EH (cell line): ENCODE data around the gene TEAD1.

Source experiments
- DNase-seq: peaks from one replicate; pipeline ENCODE4 v3.0.0-alpha.2; 2015; ENCODE audit warnings: low read depth

TEAD1 gene

GRCh38 chr11:12686246-12687060, 12.2 kb downstream of the TEAD1 start:
- peak; percentile 43 for DNase-seq

GRCh38 chr11:12687216-12687623, 13.0 kb downstream of the TEAD1 start:
- no peak for DNase-seq

- DNase-seq: no peak
Measured at GRCh38 chr11:12687740-12688139, 13.5 kb downstream of the TEAD1 start.

GRCh38 chr11:12689029-12689755, 15.0 kb downstream of the TEAD1 start:
- DNase-seq: peak; percentile 63

GRCh38 chr11:12690663-12691062, 16.4 kb downstream of the TEAD1 start:
- no peak for DNase-seq

GRCh38 chr11:12691473-12691872, 17.3 kb downstream of the TEAD1 start:
- DNase-seq: peak; percentile 84

GRCh38 chr11:12692229-12693075, 18.2 kb downstream of the TEAD1 start:
- DNase-seq: peak; percentile 95

GRCh38 chr11:12693094-12693478, 18.9 kb downstream of the TEAD1 start:
- DNase-seq: no peak

- peak; percentile 99 for DNase-seq
Measured at GRCh38 chr11:12693479-12694182, 19.4 kb downstream of the TEAD1 start.

GRCh38 chr11:12694183-12694531, 19.9 kb downstream of the TEAD1 start:
- DNase-seq: no peak

- no peak for DNase-seq
Measured at GRCh38 chr11:12695221-12695794, 21.1 kb downstream of the TEAD1 start.

GRCh38 chr11:12695873-12696272, 21.7 kb downstream of the TEAD1 start:
- DNase-seq: peak; percentile 26

- DNase-seq: no peak
Measured at GRCh38 chr11:12696911-12697581, 22.8 kb downstream of the TEAD1 start.

- no peak for DNase-seq
Measured at GRCh38 chr11:12698048-12698447, 23.8 kb downstream of the TEAD1 start.

- DNase-seq: no peak
Measured at GRCh38 chr11:12701811-12702592, 27.8 kb downstream of the TEAD1 start.

- peak; percentile 51 for DNase-seq
Measured at GRCh38 chr11:12702999-12703453, 28.8 kb downstream of the TEAD1 start.

- DNase-seq: peak; percentile 94
Measured at GRCh38 chr11:12704049-12704448, 29.8 kb downstream of the TEAD1 start.

GRCh38 chr11:12705874-12706273, 31.7 kb downstream of the TEAD1 start:
- DNase-seq: no peak

GRCh38 chr11:12706545-12707499, 32.6 kb downstream of the TEAD1 start:
- DNase-seq: peak; percentile 54
